ENCODE measurements around the gene SRMS.

SRMS gene

GRCh38 chr20:63543131-63543530 lies 4.4 kb downstream of the SRMS start:
- TF ChIP-seq CTCF (IDR thresholded peaks at IDR 0.05; ENCODE audit: low read depth, low read length, missing control alignments), result no peak
- DNase-seq (ENCODE audit: extremely low read depth, low read depth), result no peak
- H3K4me3 ChIP-seq (replicated peaks; ENCODE audit: low read depth, low read length), result no peak overlapping the region

DNA sequence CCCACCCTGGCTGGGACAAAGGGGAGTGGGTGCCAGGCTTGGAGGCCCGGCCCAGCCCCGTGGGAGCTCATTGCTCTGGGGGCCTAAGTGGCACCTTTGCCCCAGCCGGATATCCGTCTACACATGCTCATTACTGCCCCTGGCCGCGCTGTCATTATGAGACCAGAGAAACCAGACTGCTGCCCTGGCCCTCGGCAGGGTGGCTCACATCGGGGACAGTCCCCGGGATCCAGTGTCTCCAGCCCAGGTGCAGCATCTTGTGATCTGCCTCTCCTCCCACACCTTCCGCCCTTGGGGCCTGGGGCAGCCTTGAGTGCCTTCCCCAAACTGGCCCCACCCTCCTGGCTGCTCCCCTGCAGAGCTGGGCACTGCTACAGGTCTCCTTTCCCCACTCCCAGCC lies 4.9 kb downstream of the SRMS start:
- H3K4me3 ChIP-seq (replicated peaks; ENCODE audit: low read depth, low read length), result no peak overlapping the region
- no peak for TF ChIP-seq CTCF (IDR thresholded peaks at IDR 0.05; ENCODE audit: low read depth, low read length, missing control alignments)

GRCh38 chr20:63542031-63542559 lies 5.5 kb downstream of the SRMS start:
- no peak for TF ChIP-seq CTCF (IDR thresholded peaks at IDR 0.05; ENCODE audit: low read depth, low read length, missing control alignments)
- no peak overlapping the region for H3K4me3 ChIP-seq (replicated peaks; ENCODE audit: low read depth, low read length)
- no peak for DNase-seq (ENCODE audit: extremely low read depth, low read depth)

More for the DNA sequence above, 4.9 kb downstream of the SRMS start:
- DNase-seq (ENCODE audit: extremely low read depth, low read depth), result no peak

- DNase-seq (ENCODE audit: extremely low read depth, low read depth), result no peak
- no peak overlapping the region for H3K4me3 ChIP-seq (replicated peaks; ENCODE audit: low read depth, low read length)
- TF ChIP-seq CTCF (IDR thresholded peaks at IDR 0.05; ENCODE audit: low read depth, low read length, missing control alignments), result no peak
Measured at GRCh38 chr20:63541371-63541770, 6.2 kb downstream of the SRMS start.

GRCh38 chr20:63540417-63541186 lies 6.9 kb downstream of the SRMS start:
- H3K4me3 ChIP-seq (replicated peaks; ENCODE audit: low read depth, low read length), result no peak overlapping the region
- no peak for TF ChIP-seq CTCF (IDR thresholded peaks at IDR 0.05; ENCODE audit: low read depth, low read length, missing control alignments)
- no peak for DNase-seq (ENCODE audit: extremely low read depth, low read depth)

GRCh38 chr20:63539441-63540370 lies 7.8 kb downstream of the SRMS start:
- no peak for TF ChIP-seq CTCF (IDR thresholded peaks at IDR 0.05; ENCODE audit: low read depth, low read length, missing control alignments)
- no peak for DNase-seq (ENCODE audit: extremely low read depth, low read depth)
- no peak overlapping the region for H3K4me3 ChIP-seq (replicated peaks; ENCODE audit: low read depth, low read length)

Measured in HFF-Myc (cell line).